Thyroid gland (tissue), 4 donors: Measurements from ENCODE around the gene EPOP. TPM values are rescaled to one million over a fixed set of nuclear protein-coding genes. Genes with fewer than 3 reads are reported as not detected.

Experiments used
- DNase-seq, 2 donors: peaks; one replicate each; pipeline ENCODE4 v3.0.0-alpha.2; 2019
- H3K27ac ChIP-seq, 3 donors: fragments of 200-600 bp; sonication (generic); 1 replicate in 2 of 3; 2 replicates in 1 of 3; pipeline ENCODE4 v1.5.1; 2016 to 2019; ENCODE audit warnings: mild to moderate bottlenecking in 1 of 3, moderate library complexity in 1 of 3
- H3K27me3 ChIP-seq: fragments of 200-600 bp; sonication (generic); one replicate; pipeline ENCODE4 v1.5.1; 2019
- H3K36me3 ChIP-seq, 2 donors: fragments of 200-600 bp; sonication (generic); one replicate each; pipeline ENCODE4 v1.5.1; 2016 to 2019
- H3K4me1 ChIP-seq, 2 donors: fragments of 200-600 bp; sonication (generic); one replicate each; pipeline ENCODE4 v1.5.1; 2017 to 2019
- H3K4me3 ChIP-seq, 3 donors: fragments of 200-600 bp; sonication (generic); replicated peaks in 1 of 3; 1 replicate in 2 of 3; 2 replicates in 1 of 3; pipeline ENCODE4 v1.5.1; 2016; ENCODE audit warnings: mild to moderate bottlenecking in 1 of 3
- H3K9me3 ChIP-seq: fragments of 200-600 bp; sonication (generic); one replicate; pipeline ENCODE4 v1.5.1; 2017
- POLR2A ChIP-seq, 2 donors: fragments of 450-650 bp; IDR thresholded peaks; one replicate each; pipeline ENCODE4 v1.6.1; 2017; ENCODE audit warnings: antibody characterized with exemption in 2 of 2, mild to moderate bottlenecking in 2 of 2, moderate library complexity in 1 of 2
- WGBS, 2 donors: methylation state at CpG; one replicate each; pipeline ENCODE4 v1.1.5; 2017; 5-methylcytosine and 5-hydroxymethylcytosine counted together
- intact Hi-C: fragments of 100-400 bp; cut with DNase I; formaldehyde crosslinking; loops from one replicate; pipeline ENCODE4 v1.15.1; 2023
- total RNA-seq, 4 donors: library from RNA; depleted of rRNA; stranded (reverse); fragments of >200 nt; gene quantifications; one replicate each; pipeline ENCODE4 v1.2.3, GENCODE V29; 2016
- TF ChIP-seq, protein P1 (sequence below), 6 experiments: fragments of 200-600 bp in 3 of 6; fragments of 450-650 bp in 3 of 6; sonication (generic) in 3 of 6; IDR thresholded peaks; one replicate each; pipeline ENCODE4 v1.5.1; 2016 to 2019; ENCODE audit warnings: antibody characterized with exemption in 6 of 6, mild to moderate bottlenecking in 2 of 6, inconsistent platforms in 1 of 6, moderate library complexity in 1 of 6

EPOP gene
- total RNA-seq, 4 donors from 2014 or later: 0.20 to 1.8 (median 0.41) TPM

DNA sequence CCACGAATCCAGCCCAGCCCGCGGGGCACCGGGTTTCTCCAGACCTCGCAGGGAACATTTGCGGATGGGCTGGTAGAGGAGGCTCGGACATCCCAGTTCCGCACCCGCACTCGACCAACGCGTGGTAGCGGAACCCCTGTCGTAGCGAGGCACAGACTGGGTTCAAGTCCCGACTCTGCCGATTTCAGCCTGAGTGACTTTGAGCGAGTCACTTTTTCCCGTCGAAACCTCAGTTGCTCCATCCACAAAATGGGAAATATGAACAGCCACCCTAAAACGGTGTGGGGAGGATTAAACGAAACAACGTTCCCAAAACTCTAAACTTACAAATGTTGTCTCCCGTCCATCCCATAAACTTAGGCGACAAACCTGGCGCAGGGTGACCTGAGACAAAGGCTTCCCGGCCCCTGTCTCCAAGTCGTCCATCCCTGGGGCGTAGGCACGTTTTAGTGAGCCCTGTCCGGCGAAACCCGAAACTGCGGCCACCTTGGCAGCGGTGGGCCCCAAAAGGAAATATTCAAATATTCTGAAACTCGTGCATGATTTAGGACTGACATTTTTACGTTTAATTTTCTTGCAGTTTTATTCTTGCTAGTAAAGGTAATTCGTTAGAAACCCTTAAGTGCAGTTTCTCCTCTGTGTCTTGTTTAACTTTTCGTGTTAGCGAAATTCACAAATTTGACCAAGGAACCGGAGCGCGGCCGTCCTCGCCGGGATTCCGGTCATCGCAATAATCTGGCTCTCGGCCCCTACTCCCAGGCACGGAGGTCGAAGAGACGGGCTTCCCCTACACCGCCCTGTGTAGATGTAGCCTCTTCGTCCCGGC lies 28.4 kb upstream of the EPOP start:
- H3K4me1 ChIP-seq: peaks cover 18 to 30% of the 10 kb centered on the region in 2 donors
- no peaks in the 10 kb centered on the region for H3K9me3 ChIP-seq
- peak overlapping the region; percentile 30 to 100 (median 95) for H3K4me3 ChIP-seq
- peaks cover 0 to 2% of the 10 kb centered on the region in 2 donors for H3K36me3 ChIP-seq
- no peak for TF ChIP-seq POLR2A (IDR thresholded peaks at IDR 0.05)
- TF ChIP-seq, protein P1, sequence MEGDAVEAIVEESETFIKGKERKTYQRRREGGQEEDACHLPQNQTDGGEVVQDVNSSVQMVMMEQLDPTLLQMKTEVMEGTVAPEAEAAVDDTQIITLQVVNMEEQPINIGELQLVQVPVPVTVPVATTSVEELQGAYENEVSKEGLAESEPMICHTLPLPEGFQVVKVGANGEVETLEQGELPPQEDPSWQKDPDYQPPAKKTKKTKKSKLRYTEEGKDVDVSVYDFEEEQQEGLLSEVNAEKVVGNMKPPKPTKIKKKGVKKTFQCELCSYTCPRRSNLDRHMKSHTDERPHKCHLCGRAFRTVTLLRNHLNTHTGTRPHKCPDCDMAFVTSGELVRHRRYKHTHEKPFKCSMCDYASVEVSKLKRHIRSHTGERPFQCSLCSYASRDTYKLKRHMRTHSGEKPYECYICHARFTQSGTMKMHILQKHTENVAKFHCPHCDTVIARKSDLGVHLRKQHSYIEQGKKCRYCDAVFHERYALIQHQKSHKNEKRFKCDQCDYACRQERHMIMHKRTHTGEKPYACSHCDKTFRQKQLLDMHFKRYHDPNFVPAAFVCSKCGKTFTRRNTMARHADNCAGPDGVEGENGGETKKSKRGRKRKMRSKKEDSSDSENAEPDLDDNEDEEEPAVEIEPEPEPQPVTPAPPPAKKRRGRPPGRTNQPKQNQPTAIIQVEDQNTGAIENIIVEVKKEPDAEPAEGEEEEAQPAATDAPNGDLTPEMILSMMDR (IDR thresholded peaks at IDR 0.05): no peak
- H3K27me3 ChIP-seq: no peaks in the 10 kb centered on the region
- WGBS, 2 donors: 2 to 3% methylated on average over 47 to 55 of the region's 55 CpGs
- H3K27ac ChIP-seq: peak overlapping the region; percentile 97 to 99 (median 97)
- intact Hi-C loops: loop anchor here (5.0 kb wide), 1 partner anchor 34 kb away; no protein-coding TSS in a partner anchor
- no peak for DNase-seq

DNA sequence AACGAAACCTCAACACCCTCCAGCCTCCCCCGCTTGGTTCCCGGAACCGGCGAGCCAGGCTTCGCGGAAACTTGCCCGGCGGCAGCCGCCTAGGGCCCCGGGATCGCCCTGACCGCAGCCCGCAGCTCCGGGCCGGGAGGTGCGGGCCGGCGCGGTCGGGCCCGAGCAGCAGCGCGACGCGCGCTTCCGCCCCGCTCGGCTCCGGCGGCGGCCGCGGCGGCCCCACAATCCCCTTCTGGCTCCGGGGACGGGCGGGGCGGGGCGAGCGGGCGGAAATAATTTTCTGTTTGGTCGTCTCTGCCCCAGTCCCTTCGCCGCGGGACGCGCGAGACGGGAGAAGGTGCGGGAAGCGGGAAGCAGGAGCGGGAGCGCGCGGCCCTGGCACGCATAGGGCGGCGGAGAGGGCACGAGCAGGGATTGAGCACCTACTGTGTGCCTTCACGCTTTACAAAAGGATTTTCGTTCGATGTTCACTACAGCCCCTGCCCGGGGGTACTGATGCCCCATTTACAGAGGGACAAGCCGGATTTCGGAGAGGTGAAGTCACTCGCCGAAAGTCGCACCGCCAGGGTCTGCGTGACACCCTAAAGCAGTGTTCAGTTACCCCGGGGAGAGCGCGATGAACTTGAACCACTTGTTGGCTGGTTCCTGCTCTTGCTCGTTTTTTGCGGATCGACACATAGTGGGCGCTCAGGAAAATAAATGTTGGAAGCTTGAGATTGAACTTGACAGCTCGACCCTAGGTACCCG lies 27.6 kb upstream of the EPOP start:
- peaks cover 16 to 30% of the 10 kb centered on the region in 2 donors for H3K4me1 ChIP-seq
- H3K27me3 ChIP-seq: no peaks in the 10 kb centered on the region
- peak overlapping the region; percentile 30 to 100 (median 95) for H3K4me3 ChIP-seq
- WGBS, 2 donors: 0 to 5% methylated on average over 14 to 32 of the region's 81 CpGs
- intact Hi-C loops: loop anchor here (5.0 kb wide), 1 partner anchor 35 kb away; no protein-coding TSS in a partner anchor
- H3K36me3 ChIP-seq: no peaks in the 10 kb centered on the region
- H3K9me3 ChIP-seq: no peaks in the 10 kb centered on the region
- peak; percentile 86 to 90 for DNase-seq
- TF ChIP-seq, protein P1 (IDR thresholded peaks at IDR 0.05): no peak
- TF ChIP-seq POLR2A (IDR thresholded peaks at IDR 0.05): peak; percentile 28 to 89
- peak overlapping the region; percentile 97 to 99 (median 97) for H3K27ac ChIP-seq

DNA sequence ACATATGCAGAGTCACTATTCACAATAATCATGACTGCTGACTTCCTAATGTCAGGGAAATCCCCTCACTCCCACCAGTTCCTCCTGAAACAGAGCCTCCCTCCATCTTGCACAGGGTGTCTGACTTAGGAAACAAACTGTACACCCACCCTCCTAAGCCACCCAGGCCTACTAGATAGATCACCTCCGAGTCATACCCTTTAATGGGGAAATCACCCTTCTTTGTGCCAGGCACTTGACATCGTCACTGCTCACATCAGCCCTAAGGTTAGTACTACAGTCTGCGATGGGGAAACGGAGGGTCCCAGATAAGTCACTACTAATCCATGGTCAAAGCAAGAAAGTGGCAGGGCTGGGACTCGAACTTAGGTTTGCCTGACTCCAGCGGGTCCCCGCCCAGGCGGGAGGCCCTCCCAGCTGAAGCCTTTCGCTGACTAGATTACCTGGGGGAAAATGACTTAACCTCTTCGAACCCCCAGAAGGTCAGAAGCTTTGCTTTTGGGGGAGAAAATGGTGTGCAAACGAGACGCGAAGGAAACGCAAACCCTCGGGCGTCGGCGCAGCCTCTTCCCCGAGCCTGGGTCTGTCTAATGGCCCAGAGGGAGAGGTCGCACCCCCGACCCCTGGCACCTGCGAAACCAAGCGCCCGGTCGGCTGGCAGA lies 26.9 kb upstream of the EPOP start:
- H3K4me1 ChIP-seq: peaks cover 14 to 24% of the 10 kb centered on the region in 2 donors
- H3K36me3 ChIP-seq: no peaks in the 10 kb centered on the region
- peak overlapping the region; percentile 97 to 99 (median 97) for H3K27ac ChIP-seq
- TF ChIP-seq POLR2A (IDR thresholded peaks at IDR 0.05): no peak
- TF ChIP-seq, protein P1 (IDR thresholded peaks at IDR 0.05): no peak
- peak; percentile 38 to 43 for DNase-seq
- WGBS, 2 donors: 5 to 18% methylated on average over 8 to 23 of the region's 25 CpGs
- intact Hi-C loops: loop anchor here (5.0 kb wide), 1 partner anchor 36 kb away; no protein-coding TSS in a partner anchor
- H3K4me3 ChIP-seq: peak overlapping the region in 2 of 3 donors; percentile 67 to 95
- H3K27me3 ChIP-seq: no peaks in the 10 kb centered on the region
- H3K9me3 ChIP-seq: no peaks in the 10 kb centered on the region

DNA sequence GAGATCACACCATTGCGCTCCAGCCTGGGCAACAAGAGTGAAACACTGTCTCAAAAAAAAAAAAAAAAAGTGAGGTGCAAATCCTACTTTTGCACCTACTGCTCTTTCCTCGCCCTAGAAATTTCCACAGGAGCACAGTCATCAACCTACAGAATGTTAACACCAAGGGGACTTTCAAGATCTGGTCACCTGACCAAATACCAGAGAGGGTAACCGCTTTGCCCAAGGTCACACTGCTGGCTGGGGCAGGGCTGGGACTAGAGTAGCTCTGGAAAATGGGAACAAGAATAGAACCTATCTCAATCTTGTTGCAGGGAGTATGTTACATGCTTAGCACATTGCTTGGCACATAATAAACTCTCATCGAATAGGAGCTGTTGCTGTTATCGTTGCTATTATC lies 24.0 kb upstream of the EPOP start:
- no peak for TF ChIP-seq POLR2A (IDR thresholded peaks at IDR 0.05)
- TF ChIP-seq, protein P1 (IDR thresholded peaks at IDR 0.05): no peak
- WGBS, 2 donors: 86 to 91% methylated on average over 5 of the region's 5 CpGs
- Histone ChIP-seq H3K4me1 (peaks cover 14 to 32% of the 10 kb centered on the region in 2 donors), H3K27ac (no peak overlapping the region), H3K27me3 (no peaks in the 10 kb centered on the region), H3K36me3 (no peaks in the 10 kb centered on the region), H3K4me3 (no peak overlapping the region), H3K9me3 (no peaks in the 10 kb centered on the region)
- intact Hi-C loops: no loop called here
- no peak for DNase-seq
